H1 (cell line): ENCODE data around the gene LKAAEAR1. TPM values are rescaled to one million over a fixed set of nuclear protein-coding genes. Genes with fewer than 3 reads are reported as not detected.

Experiments
- RAD21 ChIP-seq, 2 experiments: IDR thresholded peaks in 1 of 2; conservative IDR thresholded peaks in 1 of 2; 2 replicates each; pipeline ENCODE4 v1.6.1; 2011; ENCODE audit warnings: low read depth in 2 of 2, low read length in 2 of 2, improper control_type of control experiment in 1 of 2, inconsistent platforms in 1 of 2, mild to moderate bottlenecking in 1 of 2, moderate library complexity in 1 of 2
- polyA plus RNA-seq, 7 experiments: library from polyadenylated mRNA; depleted of rRNA in 3 of 7; stranded (reverse) in 5 of 7; unstranded in 2 of 7; fragments of >200 nt in 5 of 7; fragments of 200-250 nt in 2 of 7; gene quantifications; 1 replicate in 5 of 7; 2 replicates in 1 of 7; 4 replicates in 1 of 7; pipeline versions ENCODE4 v1.2.1 to v1.2.3, GENCODE V29; 2011 to 2013; ENCODE audit warnings: missing spikeins in 2 of 7, mixed read lengths in 2 of 7
- total RNA-seq: library from RNA; stranded (reverse); fragmentation: NEBNext Ultra II Directional; extraction: Animal tissue kit (Norgen Biotek cat#: 25700); gene quantifications from 2 replicates; pipeline ENCODE4 v1.2.1, GENCODE V29; 2021

The LKAAEAR1 gene
- total and polyA plus RNA-seq, 2 of the 8 experiments (the other 6 are each of a cell fraction or from before 2014, with no cell fraction given) = 0.41 to 0.53 TPM

DNA sequence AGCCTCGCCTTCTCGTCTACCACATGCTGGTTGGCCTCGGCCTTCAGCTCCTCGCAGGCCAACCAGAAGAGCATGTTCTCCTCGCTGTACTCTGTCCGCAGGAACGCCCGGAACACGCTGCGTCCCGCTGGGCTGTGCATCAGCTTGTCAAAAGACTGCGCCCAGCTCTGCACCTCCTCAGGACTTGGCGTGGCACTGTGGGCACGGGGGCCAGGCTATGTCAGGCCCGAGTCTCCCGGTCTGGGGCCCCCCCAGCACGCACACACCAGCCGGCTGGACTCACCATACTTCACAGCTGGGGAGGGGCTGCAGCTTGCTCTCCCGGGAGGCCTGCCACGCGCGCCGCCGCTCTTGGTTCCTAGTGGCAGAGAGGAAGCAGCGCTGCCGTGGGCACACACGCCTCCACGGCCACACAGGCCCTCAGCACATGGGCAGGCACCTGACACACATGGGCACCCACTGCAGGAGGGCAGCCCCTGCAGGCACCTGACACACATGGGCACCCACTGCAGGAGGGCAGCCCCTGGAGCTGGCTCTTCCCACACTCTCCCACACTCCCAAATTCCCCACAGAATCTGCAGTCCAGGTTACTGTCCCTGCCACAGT is 9.9 kb downstream of the LKAAEAR1 start (continued):
- TF ChIP-seq RAD21 (IDR thresholded peaks at IDR 0.05 in 1 of 2, conservative IDR thresholded peaks at IDR 0.05 in 1 of 2; ENCODE audit: low read depth in 2 of 2, low read length in 2 of 2) = no peak
